ENCODE data around the gene SCAF4. TPM values are rescaled to one million over a fixed set of nuclear protein-coding genes. Genes with fewer than 3 reads are reported as not detected.

SCAF4 gene
- total and polyA plus RNA-seq, 2 of the 8 experiments (the other 6 are each of a cell fraction or from before 2014, with no cell fraction given): 28.9 to 55.1 TPM

DNA sequence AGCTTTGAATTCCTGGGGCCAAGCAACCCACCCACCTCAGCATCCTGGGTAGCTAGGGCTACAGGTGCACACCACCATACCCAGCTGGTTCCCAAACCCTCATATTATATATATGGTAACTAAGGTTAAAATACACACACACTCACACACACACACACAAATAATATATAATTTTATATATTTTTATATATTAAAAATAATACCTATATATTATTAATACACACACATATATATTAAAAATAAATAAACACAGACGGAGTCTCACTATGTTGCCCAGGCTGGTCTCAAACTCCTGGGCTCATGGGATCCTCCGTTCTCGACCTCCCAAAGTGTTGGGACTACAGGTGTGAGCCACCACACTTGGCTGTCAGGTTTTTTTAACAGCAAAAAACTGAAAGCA is 31.9 kb downstream of the SCAF4 start:
- WGBS, 2 experiments (ENCODE audit: extremely low coverage in 1 of 2, insufficient coverage in 1 of 2, insufficient read length in 1 of 2, insufficient replicate concordance in 2 of 2, low coverage in 1 of 2, low lambda C conversion rate in 2 of 2, missing lambda C conversion rate in 1 of 2): 97% methylated on average over 3 of the region's 3 CpGs; no CpG with 5 or more reads in 1 of the 2 experiments
- Histone ChIP-seq H4K20me1 (replicated peaks in 1 of 2; ENCODE audit: control insufficient read depth in 1 of 2, insufficient read depth in 2 of 2, low read length in 2 of 2) (peaks cover 4 to 5% of the 10 kb centered on the region in 2 experiments), H3K9ac (replicated peaks in 1 of 4; ENCODE audit: extremely low read depth in 1 of 4, low read depth in 3 of 4, low read length in 3 of 4) (no peak overlapping the region), H3K79me2 (ENCODE audit: control insufficient read depth in 1 of 2, insufficient read depth in 2 of 2, low read length in 2 of 2) (peaks cover 0 to 39% of the 10 kb centered on the region in 2 experiments; a peak in 3 of 4 replicates), H2BK12ac (ENCODE audit: low read depth, low read length) (no peak overlapping the region), H3K79me1 (ENCODE audit: low read depth, low read length) (no peaks in the 10 kb centered on the region), H3K23ac (ENCODE audit: insufficient read length) (no peak overlapping the region), H3K4ac (replicated peaks; ENCODE audit: insufficient read length, low read depth, low read length) (no peak overlapping the region), H3K56ac (replicated peaks; ENCODE audit: insufficient read length, low read depth, low read length) (no peak overlapping the region), H2BK20ac (ENCODE audit: low read length) (no peak overlapping the region), H3K36me3 (ENCODE audit: control insufficient read depth in 2 of 4, insufficient read depth in 4 of 4, low read length in 3 of 4) (peaks cover 18 to 90% (median 51%) of the 10 kb centered on the region in 4 experiments), H3K23me2 (ENCODE audit: low read depth, low read length) (no peaks in the 10 kb centered on the region), H4K8ac (ENCODE audit: extremely low read depth, insufficient read depth, low read length) (no peak overlapping the region), H3K4me1 (replicated peaks in 1 of 4; ENCODE audit: control insufficient read depth in 3 of 4, insufficient read depth in 4 of 4, low read length in 3 of 4) (no peaks in the 10 kb centered on the region), H2BK5ac (ENCODE audit: low read depth, low read length) (no peak overlapping the region), H2AK5ac (ENCODE audit: low read depth, low read length) (no peak overlapping the region), H3K4me2 (ENCODE audit: insufficient read depth in 1 of 2, low read depth in 2 of 2, low read length in 2 of 2) (no peak overlapping the region), H3K27ac (ENCODE audit: low read depth, low read length) (no peak overlapping the region), H4K91ac (replicated peaks; ENCODE audit: insufficient read length, low read length) (no peak overlapping the region), H2BK120ac (replicated peaks; ENCODE audit: low read depth, low read length) (no peak overlapping the region), H2AFZ (ENCODE audit: low read length) (no peak overlapping the region), H3K14ac (ENCODE audit: insufficient read length) (no peak overlapping the region), H4K5ac (ENCODE audit: insufficient read length, low read depth, low read length) (no peak overlapping the region), H3K18ac (ENCODE audit: extremely low read depth, low read length) (no peak overlapping the region), H3K9me3 (ENCODE audit: insufficient read depth in 2 of 2, low read depth in 1 of 2, low read length in 1 of 2) (no peaks in the 10 kb centered on the region), H2BK15ac (ENCODE audit: low read length) (no peak overlapping the region), H3K27me3 (replicated peaks in 1 of 4; ENCODE audit: control insufficient read depth in 3 of 4, extremely low read depth in 1 of 4, insufficient read depth in 3 of 4, low read length in 3 of 4) (no peaks in the 10 kb centered on the region), H3K4me3 (ENCODE audit: extremely low read depth in 1 of 4, insufficient read depth in 2 of 4, low read depth in 3 of 4, low read length in 4 of 4) (no peak overlapping the region)
- POLR2A ChIA-PET (ENCODE audit: partially characterized antibody): no interaction called here
- CTCF ChIA-PET (ENCODE audit: partially characterized antibody): no interaction called here
- no peak for FAIRE-seq
- DNase-seq (ENCODE audit: low read depth in 1 of 2, low spot score in 2 of 2): no peak
- TF ChIP-seq TCF12 (IDR thresholded peaks at IDR 0.05; ENCODE audit: low read depth, low read length): no peak
- no peak for TF ChIP-seq KDM1A (IDR thresholded peaks at IDR 0.05; ENCODE audit: borderline replicate concordance, low read length)
- TF ChIP-seq SIX5 (IDR thresholded peaks at IDR 0.05; ENCODE audit: low read depth, low read length): no peak
- TF ChIP-seq ASH2L (IDR thresholded peaks at IDR 0.05; ENCODE audit: low read length): no peak
- no peak for TF ChIP-seq EP300 (IDR thresholded peaks at IDR 0.05; ENCODE audit: borderline replicate concordance in 1 of 2, low read depth in 2 of 2, low read length in 2 of 2)
- no peak for TF ChIP-seq SIRT6 (IDR thresholded peaks at IDR 0.05; ENCODE audit: low read length)
- no peak for TF ChIP-seq RAD21 (IDR thresholded peaks at IDR 0.05 in 1 of 2, conservative IDR thresholded peaks at IDR 0.05 in 1 of 2; ENCODE audit: low read depth in 2 of 2, low read length in 2 of 2)
- no peak for TF ChIP-seq NRF1 (IDR thresholded peaks at IDR 0.05; ENCODE audit: low read depth, low read length)
- TF ChIP-seq EZH2 (IDR thresholded peaks at IDR 0.05; ENCODE audit: low read depth, low read length, severe bottlenecking): no peak
- no peak for TF ChIP-seq CHD1 (IDR thresholded peaks at IDR 0.05; ENCODE audit: low read depth, low read length)
- TF ChIP-seq RXRA (IDR thresholded peaks at IDR 0.05; ENCODE audit: insufficient read depth, low read depth, low read length): no peak
- TF ChIP-seq MAX (IDR thresholded peaks at IDR 0.05): no peak
- no peak for TF ChIP-seq SP1 (IDR thresholded peaks at IDR 0.05; ENCODE audit: low read depth, low read length)
